GM12878 (cell line): ENCODE data around the gene ANXA4. TPM values are rescaled to one million over a fixed set of nuclear protein-coding genes. Genes with fewer than 3 reads are reported as not detected.

Experiments
- ATF7 ChIP-seq: fragments of 450-650 bp; IDR thresholded peaks from 2 replicates; pipeline ENCODE4 v1.6.1; 2016; ENCODE audit warnings: low read depth, mild to moderate bottlenecking
- BHLHE40 ChIP-seq, 2 experiments: fragments of 450-650 bp in 1 of 2; IDR thresholded peaks; 2 replicates each; pipeline ENCODE4 v1.6.1; 2011 to 2017; ENCODE audit warnings: low read depth in 2 of 2, borderline replicate concordance in 1 of 2, improper control_type of control experiment in 1 of 2, low read length in 1 of 2, mild to moderate bottlenecking in 1 of 2
- BRCA1 ChIP-seq: IDR thresholded peaks from 2 replicates; pipeline ENCODE4 v1.6.1; 2011; ENCODE audit warnings: low read depth, low read length, improper control_type of control experiment
- ESRRA ChIP-seq: IDR thresholded peaks from 2 replicates; pipeline ENCODE4 v1.6.1; 2012; ENCODE audit warnings: mild to moderate bottlenecking, low read length, improper control_type of control experiment
- NFYA ChIP-seq: IDR thresholded peaks from 2 replicates; pipeline ENCODE4 v1.6.1; 2011; ENCODE audit warnings: low read depth, mild to moderate bottlenecking, low read length, improper control_type of control experiment, borderline replicate concordance
- PAX8 ChIP-seq: fragments of 450-650 bp; IDR thresholded peaks from 2 replicates; pipeline ENCODE4 v1.6.1; 2017; ENCODE audit warnings: mild to moderate bottlenecking, moderate library complexity
- SIN3A ChIP-seq: IDR thresholded peaks from 2 replicates; pipeline ENCODE4 v1.6.1; 2012; ENCODE audit warnings: low read depth, low read length, improper control_type of control experiment
- SMARCA5 ChIP-seq: fragments of 450-650 bp; IDR thresholded peaks from 2 replicates; pipeline ENCODE4 v1.6.1; 2017; ENCODE audit warnings: mild to moderate bottlenecking
- ZNF687 ChIP-seq: fragments of 450-650 bp; IDR thresholded peaks from 2 replicates; pipeline ENCODE4 v1.6.1; 2017; ENCODE audit warnings: mild to moderate bottlenecking, moderate library complexity
- polyA plus RNA-seq, 11 experiments: library from polyadenylated mRNA; depleted of rRNA in 4 of 11; unstranded in 6 of 11; stranded (reverse) in 5 of 11; fragments of >200 nt; fragmentation: Nextera tagmentation in 4 of 11; fragmentation: Illumina TruSeq in 1 of 11; extraction: Ambion mirVana in 4 of 11; extraction: Trizol in 1 of 11; gene quantifications; 1 replicate in 1 of 11; 2 replicates in 10 of 11; pipeline versions ENCODE4 v1.2.1 to v1.2.3, GENCODE V29; 2011 to 2016; ENCODE audit warnings: inconsistent platforms in 2 of 11, missing spikeins in 2 of 11, low read depth in 1 of 11
- total RNA-seq, 4 experiments: library from RNA; depleted of rRNA in 3 of 4; stranded (reverse); fragments of >200 nt in 3 of 4; fragmentation: Illumina TruSeq in 1 of 4; extraction: Trizol in 1 of 4; gene quantifications; 2 replicates each; pipeline versions ENCODE4 v1.2.1 to v1.2.3, GENCODE V29; 2013 to 2021
- TF ChIP-seq, protein P1 (sequence below): fragments of 450-650 bp; formaldehyde crosslinking; IDR thresholded peaks from 2 replicates; pipeline ENCODE4 v1.4.0; 2022; ENCODE audit warnings: mild to moderate bottlenecking, moderate library complexity

Gene ANXA4
- total and polyA plus RNA-seq, 10 of the 15 experiments (the other 5 are each of a cell fraction or from before 2014, with no cell fraction given) = 16.3 to 97.2 (median 71.0) TPM

GRCh38 chr2:69843993-69844392 lies 102.1 kb downstream of the ANXA4 start (continued):
- TF ChIP-seq, protein P1, sequence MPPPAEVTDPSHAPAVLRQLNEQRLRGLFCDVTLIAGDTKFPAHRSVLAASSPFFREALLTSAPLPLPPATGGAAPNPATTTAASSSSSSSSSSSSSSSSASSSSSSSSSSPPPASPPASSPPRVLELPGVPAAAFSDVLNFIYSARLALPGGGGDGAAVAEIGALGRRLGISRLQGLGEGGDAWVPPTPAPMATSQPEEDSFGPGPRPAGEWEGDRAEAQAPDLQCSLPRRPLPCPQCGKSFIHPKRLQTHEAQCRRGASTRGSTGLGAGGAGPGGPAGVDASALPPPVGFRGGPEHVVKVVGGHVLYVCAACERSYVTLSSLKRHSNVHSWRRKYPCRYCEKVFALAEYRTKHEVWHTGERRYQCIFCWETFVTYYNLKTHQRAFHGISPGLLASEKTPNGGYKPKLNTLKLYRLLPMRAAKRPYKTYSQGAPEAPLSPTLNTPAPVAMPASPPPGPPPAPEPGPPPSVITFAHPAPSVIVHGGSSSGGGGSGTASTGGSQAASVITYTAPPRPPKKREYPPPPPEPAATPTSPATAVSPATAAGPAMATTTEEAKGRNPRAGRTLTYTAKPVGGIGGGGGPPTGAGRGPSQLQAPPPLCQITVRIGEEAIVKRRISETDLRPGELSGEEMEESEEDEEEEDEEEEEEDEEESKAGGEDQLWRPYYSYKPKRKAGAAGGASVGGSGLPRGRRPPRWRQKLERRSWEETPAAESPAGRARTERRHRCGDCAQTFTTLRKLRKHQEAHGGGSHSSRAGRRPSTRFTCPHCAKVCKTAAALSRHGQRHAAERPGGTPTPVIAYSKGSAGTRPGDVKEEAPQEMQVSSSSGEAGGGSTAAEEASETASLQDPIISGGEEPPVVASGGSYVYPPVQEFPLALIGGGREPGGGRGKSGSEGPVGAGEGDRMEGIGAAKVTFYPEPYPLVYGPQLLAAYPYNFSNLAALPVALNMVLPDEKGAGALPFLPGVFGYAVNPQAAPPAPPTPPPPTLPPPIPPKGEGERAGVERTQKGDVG (CRISPR knock-in tag) = no peak
- TF ChIP-seq ATF7 (no peak), ESRRA (no peak), SIN3A (no peak), SMARCA5 (no peak), BRCA1 (no peak), ZNF687 (no peak), BHLHE40 (IDR thresholded peaks at IDR 0.05; ENCODE audit: borderline replicate concordance in 1 of 2, low read depth in 2 of 2, low read length in 1 of 2) (no peak), NFYA (no peak), PAX8 (no peak)
